BLaER1 treated with 17β-estradiol and CSF1 and Interleukin-3, amounts not matched to agents 10 nM and 100 nM (cell line): Measurements from ENCODE around the gene NOSIP.

ENCODE experiments used
- H3K27ac ChIP-seq, 11 experiments: shearing (Covaris generic); formaldehyde crosslinking; 2 replicates each; pipeline ENCODE4 v1.8.1; 2022
- H3K27me3 ChIP-seq, 11 experiments: shearing (Covaris generic); formaldehyde crosslinking; 2 replicates each; pipeline ENCODE4 v1.8.1; 2022
- H3K36me3 ChIP-seq, 11 experiments: shearing (Covaris generic); formaldehyde crosslinking; 2 replicates each; pipeline ENCODE4 v1.8.1; 2022
- H3K4me1 ChIP-seq, 10 experiments: shearing (Covaris generic); formaldehyde crosslinking; 2 replicates each; pipeline ENCODE4 v1.8.1; 2022
- H3K4me2 ChIP-seq, 11 experiments: shearing (Covaris generic); formaldehyde crosslinking; 2 replicates each; pipeline ENCODE4 v1.8.1; 2022
- H3K4me3 ChIP-seq, 10 experiments: shearing (Covaris generic); formaldehyde crosslinking; 2 replicates each; pipeline ENCODE4 v1.8.1; 2022
- H3K9ac ChIP-seq, 11 experiments: shearing (Covaris generic); formaldehyde crosslinking; 2 replicates each; pipeline ENCODE4 v1.8.1; 2022
- H3K9me3 ChIP-seq, 11 experiments: shearing (Covaris generic); formaldehyde crosslinking; replicated peaks in 1 of 11; 2 replicates each; pipeline ENCODE4 v1.8.1; 2022
- H4K20me1 ChIP-seq, 11 experiments: shearing (Covaris generic); formaldehyde crosslinking; 2 replicates each; pipeline ENCODE4 v1.8.1; 2022
- Cebpa-rat ChIP-seq, 11 experiments: shearing (Covaris generic); IDR thresholded peaks; 2 replicates each; pipeline ENCODE4 v1.8.1; 2022

The NOSIP gene

DNA sequence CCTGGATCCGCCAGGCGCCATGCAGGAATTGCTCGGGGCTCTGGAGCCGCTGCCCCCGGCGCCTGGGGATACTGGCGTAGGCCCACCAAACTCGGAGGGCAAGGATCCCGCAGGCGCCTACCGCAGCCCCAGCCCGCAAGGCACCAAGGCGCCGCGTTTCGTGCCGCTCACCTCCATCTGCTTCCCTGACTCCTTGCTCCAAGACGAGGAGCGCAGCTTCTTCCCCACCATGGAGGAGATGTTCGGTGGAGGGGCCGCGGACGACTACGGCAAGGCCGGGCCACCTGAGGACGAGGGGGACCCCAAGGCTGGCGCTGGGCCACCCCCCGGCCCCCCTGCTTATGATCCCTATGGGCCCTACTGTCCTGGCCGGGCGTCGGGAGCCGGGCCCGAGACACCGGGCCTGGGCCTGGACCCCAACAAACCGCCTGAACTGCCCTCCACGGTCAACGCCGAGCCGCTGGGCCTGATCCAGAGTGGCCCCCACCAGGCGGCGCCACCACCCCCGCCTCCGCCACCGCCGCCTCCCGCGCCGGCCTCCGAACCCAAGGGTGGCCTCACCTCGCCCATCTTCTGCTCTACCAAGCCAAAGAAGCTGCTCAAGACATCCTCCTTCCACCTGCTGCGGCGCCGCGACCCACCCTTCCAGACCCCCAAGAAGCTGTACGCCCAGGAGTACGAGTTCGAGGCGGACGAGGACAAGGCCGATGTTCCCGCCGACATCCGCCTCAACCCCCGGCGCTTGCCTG is 16.8 kb upstream of the NOSIP start:
- Histone ChIP-seq H3K9ac (no peak overlapping the region), H3K9me3 (no peaks in the 10 kb centered on the region), H3K4me1 (peaks cover 7 to 20% (median 11%) of the 10 kb centered on the region in 10 experiments; a peak in 19 of 20 replicates), H3K36me3 (peaks cover 76 to 84% (median 81%) of the 10 kb centered on the region in 11 experiments), H3K4me3 (no peak overlapping the region), H3K27ac (no peak overlapping the region), H4K20me1 (peaks cover 38 to 97% (median 81%) of the 10 kb centered on the region in 11 experiments; a peak in 21 of 22 replicates), H3K27me3 (no peaks in the 10 kb centered on the region), H3K4me2 (no peak overlapping the region)
- TF ChIP-seq Cebpa-rat (IDR thresholded peaks at IDR 0.05): no peak

DNA sequence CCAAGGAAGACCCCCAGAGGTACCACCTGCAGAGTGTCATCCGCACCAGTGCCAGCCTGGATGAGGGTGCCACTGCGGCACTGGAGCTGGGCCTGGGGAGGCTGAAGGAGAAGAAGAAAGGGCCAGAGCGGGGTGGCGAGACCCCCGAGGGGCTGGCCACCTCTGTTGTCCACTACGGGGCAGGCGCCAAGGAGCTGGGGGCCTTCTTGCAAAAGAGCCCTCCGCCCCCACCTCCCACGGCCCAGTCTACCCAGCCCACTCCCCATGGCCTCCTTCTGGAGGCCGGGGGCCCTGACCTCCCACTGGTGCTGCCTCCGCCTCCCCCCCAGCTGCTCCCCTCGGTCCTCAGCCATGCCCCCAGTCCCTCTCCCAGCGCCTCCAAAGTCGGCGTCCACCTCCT is 16.1 kb upstream of the NOSIP start:
- no peak for TF ChIP-seq Cebpa-rat (IDR thresholded peaks at IDR 0.05)
- Histone ChIP-seq H3K27ac (no peak overlapping the region), H3K36me3 (peaks cover 68 to 77% (median 73%) of the 10 kb centered on the region in 11 experiments), H3K27me3 (no peaks in the 10 kb centered on the region), H3K9ac (no peak overlapping the region), H4K20me1 (peaks cover 34 to 95% (median 75%) of the 10 kb centered on the region in 11 experiments; a peak in 21 of 22 replicates), H3K4me3 (no peak overlapping the region), H3K9me3 (no peaks in the 10 kb centered on the region), H3K4me1 (peaks cover 7 to 22% (median 11%) of the 10 kb centered on the region in 10 experiments; a peak in 19 of 20 replicates), H3K4me2 (no peak overlapping the region)

GRCh38 chr19:49595819-49596404 is 15.6 kb upstream of the NOSIP start:
- H3K4me3 ChIP-seq: no peak overlapping the region
- no peaks in the 10 kb centered on the region for H3K9me3 ChIP-seq
- H3K4me2 ChIP-seq: no peak overlapping the region
- H3K36me3 ChIP-seq: peaks cover 63 to 72% (median 69%) of the 10 kb centered on the region in 11 experiments
- peaks cover 34 to 90% (median 74%) of the 10 kb centered on the region in 11 experiments; a peak in 21 of 22 replicates for H4K20me1 ChIP-seq
- no peaks in the 10 kb centered on the region for H3K27me3 ChIP-seq
- TF ChIP-seq Cebpa-rat (IDR thresholded peaks at IDR 0.05): no peak
- H3K9ac ChIP-seq: no peak overlapping the region
- peaks cover 7 to 22% (median 11%) of the 10 kb centered on the region in 10 experiments; a peak in 19 of 20 replicates for H3K4me1 ChIP-seq
- H3K27ac ChIP-seq: no peak overlapping the region

- peaks cover 34 to 83% (median 70%) of the 10 kb centered on the region in 11 experiments; a peak in 21 of 22 replicates for H4K20me1 ChIP-seq
- no peak overlapping the region for H3K4me2 ChIP-seq
- peaks cover 56 to 65% (median 61%) of the 10 kb centered on the region in 11 experiments for H3K36me3 ChIP-seq
- H3K4me1 ChIP-seq: peaks cover 7 to 25% (median 11%) of the 10 kb centered on the region in 10 experiments; a peak in 19 of 20 replicates
- no peak overlapping the region for H3K27ac ChIP-seq
- H3K9ac ChIP-seq: no peak overlapping the region; a peak in 1 of 22 replicates
- H3K27me3 ChIP-seq: no peaks in the 10 kb centered on the region
- H3K4me3 ChIP-seq: no peak overlapping the region
- no peaks in the 10 kb centered on the region for H3K9me3 ChIP-seq
- no peak for TF ChIP-seq Cebpa-rat (IDR thresholded peaks at IDR 0.05)
Observed at GRCh38 chr19:49594993-49595818, 14.8 kb upstream of the NOSIP start.

- Histone ChIP-seq H3K9ac (peak overlapping the region in 3 of 11 experiments; percentile 23 to 44 (median 35); a peak in 2 of 22 replicates), H4K20me1 (peaks cover 31 to 75% (median 62%) of the 10 kb centered on the region in 11 experiments; a peak in 21 of 22 replicates), H3K4me3 (peak overlapping the region in 4 of 10 experiments; percentile 87 to 94 (median 92); a peak in 3 of 20 replicates), H3K27me3 (no peaks in the 10 kb centered on the region), H3K9me3 (no peaks in the 10 kb centered on the region), H3K4me1 (peaks cover 8 to 29% (median 12%) of the 10 kb centered on the region in 10 experiments; a peak in 19 of 20 replicates), H3K36me3 (peaks cover 48 to 57% (median 53%) of the 10 kb centered on the region in 11 experiments), H3K27ac (peak overlapping the region in 2 of 11 experiments; percentile 41 to 66; a peak in 4 of 22 replicates), H3K4me2 (peak overlapping the region; percentile 92 to 100 (median 98))
- no peak for TF ChIP-seq Cebpa-rat (IDR thresholded peaks at IDR 0.05)
Observed at GRCh38 chr19:49594157-49594992, 14.0 kb upstream of the NOSIP start.

DNA sequence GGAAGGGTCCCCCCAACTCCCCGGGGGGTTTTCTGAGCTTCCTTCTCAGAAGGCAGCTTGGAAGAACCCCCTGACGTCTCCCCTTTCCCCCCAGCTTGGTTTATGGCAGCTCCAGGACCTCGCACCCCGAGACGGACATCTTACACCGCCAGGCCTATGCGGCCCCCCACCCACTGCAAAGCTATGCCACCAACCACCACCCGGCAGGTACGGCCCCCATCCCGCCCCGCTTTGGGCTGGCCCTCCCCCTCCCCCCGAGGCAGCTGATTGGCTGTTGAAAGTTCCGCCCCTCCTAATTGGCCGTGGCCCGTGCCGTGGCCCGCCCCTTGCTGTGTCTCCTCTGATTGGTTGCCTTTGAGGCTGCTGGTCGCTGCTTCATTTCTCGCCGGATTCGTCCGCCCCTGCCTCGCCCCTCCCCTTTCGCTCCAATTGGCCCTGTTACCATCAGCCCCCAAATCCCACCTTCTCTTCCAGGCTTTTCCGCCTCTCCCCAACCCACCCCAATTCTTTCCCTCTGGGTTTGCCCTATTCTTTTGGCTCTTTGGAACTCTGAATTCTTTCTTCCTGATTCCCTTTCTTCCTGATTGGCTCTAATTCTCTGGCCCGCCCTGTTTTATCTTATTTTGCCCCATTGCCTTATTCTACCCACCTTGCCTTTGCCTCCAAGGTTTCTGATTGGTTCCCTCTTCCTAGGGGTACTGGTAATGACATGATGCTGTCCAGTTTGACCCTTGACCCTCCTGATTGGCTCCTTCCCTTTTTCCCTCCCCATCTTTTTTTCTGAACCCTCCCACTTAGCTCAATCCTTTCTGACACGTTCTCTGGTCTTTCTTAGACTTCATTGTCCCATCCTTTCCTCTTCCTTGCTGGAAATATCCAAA is 13.1 kb upstream of the NOSIP start:
- Histone ChIP-seq H3K4me1 (peaks cover 8 to 29% (median 12%) of the 10 kb centered on the region in 10 experiments; a peak in 19 of 20 replicates), H3K4me3 (peak overlapping the region; percentile 80 to 95 (median 90)), H3K9me3 (no peaks in the 10 kb centered on the region), H3K36me3 (peaks cover 39 to 48% (median 44%) of the 10 kb centered on the region in 11 experiments), H3K27ac (peak overlapping the region in 9 of 11 experiments; percentile 50 to 100 (median 63); a peak in 19 of 22 replicates), H3K27me3 (no peaks in the 10 kb centered on the region), H3K4me2 (peak overlapping the region; percentile 92 to 100 (median 98)), H3K9ac (peak overlapping the region; percentile 44 to 98 (median 91); a peak in 19 of 22 replicates), H4K20me1 (peaks cover 22 to 66% (median 52%) of the 10 kb centered on the region in 11 experiments; a peak in 21 of 22 replicates)
- TF ChIP-seq Cebpa-rat (IDR thresholded peaks at IDR 0.05): no peak
